Right kidney (tissue), 9 donors: ENCODE results near the gene TXN.

ENCODE experiments used
- DNase-seq: peaks from one replicate; pipeline ENCODE4 v3.0.0-alpha.2; 2016
- long read RNA-seq, 8 donors: transcript quantifications; one replicate each; lab custom pipeline, GENCODE V29; 2026

The TXN gene
- long read RNA-seq, donor 1, transcript TXN-203 (2 exons, 540 nt) = minor isoform, 5 of 575 reads
- long read RNA-seq, donor 1, transcript TXN-202 (5 exons, 869 nt) = major isoform, 519 of 575 reads
- long read RNA-seq, donor 1, partial matches to known transcripts = 36 of 575 reads
- long read RNA-seq, donor 1, other reads (novel, unspliced or antisense) = 15 of 575 reads
- long read RNA-seq, donor 2, transcript TXN-203 (2 exons, 540 nt) = minor isoform, 6 of 514 reads
- long read RNA-seq, donor 2, transcript TXN-202 (5 exons, 869 nt) = major isoform, 417 of 514 reads
- long read RNA-seq, donor 2, partial matches to known transcripts = 91 of 514 reads
- long read RNA-seq, donor 2, other reads (novel, unspliced or antisense) = 0 of 514 reads
- long read RNA-seq, donor 3, transcript TXN-202 (5 exons, 869 nt) = major isoform, 150 of 154 reads
- long read RNA-seq, donor 3, partial matches to known transcripts = 0 of 154 reads
- long read RNA-seq, donor 3, other reads (novel, unspliced or antisense) = 0 of 154 reads
- long read RNA-seq, donor 4, transcript TXN-203 (2 exons, 540 nt) = minor isoform, 5 of 299 reads
- long read RNA-seq, donor 4, transcript TXN-202 (5 exons, 869 nt) = major isoform, 275 of 299 reads
- long read RNA-seq, donor 4, partial matches to known transcripts = 19 of 299 reads
- long read RNA-seq, donor 4, other reads (novel, unspliced or antisense) = 0 of 299 reads
- long read RNA-seq, donor 5, transcript TXN-202 (5 exons, 869 nt) = major isoform, 275 of 298 reads
- long read RNA-seq, donor 5, partial matches to known transcripts = 8 of 298 reads
- long read RNA-seq, donor 5, other reads (novel, unspliced or antisense) = 11 of 298 reads
- long read RNA-seq, donor 6, transcript TXN-202 (5 exons, 869 nt) = major isoform, 274 of 314 reads
- long read RNA-seq, donor 6, partial matches to known transcripts = 36 of 314 reads
- long read RNA-seq, donor 6, other reads (novel, unspliced or antisense) = 0 of 314 reads
- long read RNA-seq, donor 7, transcript TXN-203 (2 exons, 540 nt) = minor isoform, 11 of 563 reads
- long read RNA-seq, donor 7, transcript TXN-202 (5 exons, 869 nt) = major isoform, 504 of 563 reads
- long read RNA-seq, donor 7, partial matches to known transcripts = 42 of 563 reads
- long read RNA-seq, donor 7, other reads (novel, unspliced or antisense) = 6 of 563 reads
- long read RNA-seq, donor 8, transcript TXN-202 (5 exons, 869 nt) = major isoform, 298 of 326 reads
- long read RNA-seq, donor 8, transcript TXN-203 (2 exons, 540 nt) = minor isoform, 5 of 326 reads
- long read RNA-seq, donor 8, partial matches to known transcripts = 18 of 326 reads
- long read RNA-seq, donor 8, other reads (novel, unspliced or antisense) = 5 of 326 reads

DNA sequence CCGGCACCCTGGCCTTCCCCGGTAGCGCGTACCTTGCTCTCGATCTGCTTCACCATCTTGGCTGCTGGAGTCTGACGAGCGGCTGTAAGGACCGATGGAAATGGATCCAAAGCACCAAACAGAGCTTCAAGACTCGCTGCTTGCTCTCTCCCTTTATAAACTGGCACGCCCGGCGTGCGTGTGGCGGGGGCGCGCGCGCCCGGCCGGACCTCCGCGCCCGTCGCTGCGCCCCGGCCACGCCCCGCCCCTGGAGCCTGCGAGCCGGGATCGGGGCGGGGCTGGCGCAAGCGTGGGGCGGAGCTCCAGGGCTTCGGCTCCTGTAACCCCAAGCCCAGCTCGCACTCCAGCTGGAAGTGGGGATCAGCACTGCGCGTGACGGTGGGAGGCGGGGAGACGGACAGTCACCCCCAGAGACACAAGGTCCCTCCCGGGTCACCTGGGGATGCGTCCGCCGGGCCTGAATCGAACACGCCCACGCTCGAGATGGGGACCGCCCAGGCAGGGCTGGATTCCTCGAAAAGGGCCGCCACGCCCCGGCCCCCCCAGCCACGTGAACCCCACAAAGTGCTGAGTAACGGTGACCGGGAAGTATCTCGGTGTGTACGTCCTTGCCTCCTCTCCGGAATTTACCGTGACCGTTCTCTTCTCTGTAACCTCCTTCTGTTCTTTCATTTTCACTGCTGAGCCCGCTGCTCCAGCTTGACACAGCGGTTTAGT is at the start of gene TXN:
TSS of gene TXN (minus strand) at position 128 of the 717 bp plus-strand sequence. CDS start at position 56, 72 bp downstream.
- peak; percentile 96 for DNase-seq

DNA sequence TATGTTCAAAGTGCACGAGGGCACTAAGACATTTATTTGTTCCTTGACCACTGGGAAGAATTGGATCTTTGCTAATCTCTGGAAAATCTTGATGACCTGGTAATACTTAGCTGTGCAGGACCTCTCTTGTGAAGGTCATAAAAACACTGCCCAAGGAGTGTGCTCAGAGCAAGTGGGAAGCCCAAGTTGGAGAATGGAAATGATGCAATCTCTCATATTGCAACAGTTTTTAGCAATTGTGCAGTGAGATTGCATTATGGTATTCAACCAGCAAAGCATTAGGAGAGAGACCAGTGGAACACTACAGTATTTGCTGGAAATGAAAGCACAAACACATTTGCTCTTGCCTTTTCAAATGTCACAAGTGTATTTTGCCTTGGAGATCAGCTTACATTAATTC is 46.8 kb upstream of the TXN start:
- no peak for DNase-seq

DNA sequence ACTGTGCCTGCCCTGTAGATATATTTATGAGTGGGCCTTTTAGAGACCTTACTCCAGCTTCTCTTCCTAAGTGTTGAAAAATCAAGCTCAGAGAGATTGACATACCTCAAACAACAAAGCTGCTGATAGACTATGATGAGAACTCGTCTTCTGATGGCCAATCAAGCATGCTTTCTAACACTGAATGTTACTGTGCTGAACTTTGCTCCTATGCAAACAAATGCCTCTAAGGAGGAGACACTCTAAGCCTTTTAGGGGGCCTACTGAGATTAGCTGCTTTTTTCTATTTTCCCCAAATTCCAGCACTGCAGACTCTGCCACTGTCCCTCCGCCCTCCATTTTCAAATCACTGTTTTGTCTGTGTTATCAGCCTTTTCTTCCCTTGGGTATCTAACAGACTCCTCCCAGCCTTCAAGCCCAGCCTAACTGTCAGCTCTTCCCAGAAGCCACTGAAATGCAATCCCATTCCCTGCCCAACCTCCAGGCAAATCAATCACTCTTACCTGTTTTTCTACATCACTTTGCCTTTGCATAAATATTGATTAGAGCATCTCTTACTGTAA is 41.8 kb upstream of the TXN start:
- no peak for DNase-seq

DNA sequence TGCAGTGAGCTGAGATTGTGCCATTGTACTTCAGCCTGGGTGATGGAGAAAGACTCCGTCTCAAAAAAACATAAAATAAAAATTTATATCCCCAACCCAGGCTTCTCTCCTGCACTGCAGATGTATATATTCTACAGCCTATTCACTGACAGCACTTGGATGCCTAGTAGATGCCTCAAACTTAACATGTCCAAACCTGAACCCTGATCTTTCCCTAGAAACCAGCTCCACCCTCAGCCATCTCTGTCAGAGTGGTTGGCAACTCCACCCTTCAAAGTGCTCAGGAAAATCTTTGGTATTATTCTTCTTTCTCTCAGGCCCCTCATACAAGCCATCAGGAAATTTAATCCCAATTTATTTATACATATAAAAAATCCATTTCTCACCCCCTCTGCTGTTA is 36.9 kb upstream of the TXN start:
- DNase-seq = no peak

DNA sequence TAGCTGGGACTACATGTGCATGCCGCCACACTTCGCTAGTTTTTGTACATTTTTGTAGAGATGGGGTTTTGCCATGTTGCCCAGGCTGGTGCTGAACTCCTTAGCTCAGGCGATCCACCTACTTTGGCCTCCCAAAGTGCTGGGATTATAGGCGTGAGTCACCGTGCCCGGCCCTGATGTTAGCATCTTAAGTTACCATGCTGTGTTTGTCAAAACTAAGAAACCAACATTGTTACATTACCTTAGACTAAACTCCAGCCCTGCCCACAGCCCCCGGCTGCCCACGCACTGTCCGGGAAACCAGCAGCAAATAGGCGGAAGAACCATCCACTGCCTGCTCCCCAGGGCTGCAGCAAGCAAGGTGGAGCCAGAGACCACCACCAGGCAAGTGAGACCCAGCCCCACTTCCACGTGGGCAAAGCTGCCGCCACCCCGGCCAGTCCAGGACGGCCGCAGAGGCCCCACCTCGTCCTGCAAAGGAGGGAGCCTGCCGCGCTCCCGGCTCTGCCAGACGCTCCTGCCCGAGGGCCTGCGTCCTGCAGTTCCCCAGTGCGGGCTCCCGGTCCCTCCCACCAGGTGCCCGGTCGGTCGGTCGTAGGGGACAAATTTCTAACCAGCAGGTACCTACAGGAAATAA is 35.7 kb upstream of the TXN start:
- no peak for DNase-seq

DNA sequence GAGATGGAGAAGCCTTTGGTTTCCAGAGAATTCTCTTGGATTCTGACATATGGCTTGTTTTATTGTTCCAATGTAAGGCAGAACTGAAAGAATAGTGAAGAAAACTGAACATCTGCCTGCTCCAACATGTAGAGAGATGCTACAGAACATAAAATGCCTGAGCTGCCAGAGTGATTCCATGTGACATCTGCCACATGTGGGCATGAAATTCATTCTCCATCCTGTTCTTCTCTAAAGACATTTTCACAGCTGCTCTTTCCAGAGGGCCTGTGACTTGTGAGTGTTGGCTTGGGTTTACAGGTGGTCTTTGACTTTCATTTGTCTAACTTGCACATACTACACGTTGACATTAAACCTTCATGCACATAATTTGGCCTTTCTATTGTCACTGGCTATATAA is 33.7 kb upstream of the TXN start:
- DNase-seq = no peak

DNA sequence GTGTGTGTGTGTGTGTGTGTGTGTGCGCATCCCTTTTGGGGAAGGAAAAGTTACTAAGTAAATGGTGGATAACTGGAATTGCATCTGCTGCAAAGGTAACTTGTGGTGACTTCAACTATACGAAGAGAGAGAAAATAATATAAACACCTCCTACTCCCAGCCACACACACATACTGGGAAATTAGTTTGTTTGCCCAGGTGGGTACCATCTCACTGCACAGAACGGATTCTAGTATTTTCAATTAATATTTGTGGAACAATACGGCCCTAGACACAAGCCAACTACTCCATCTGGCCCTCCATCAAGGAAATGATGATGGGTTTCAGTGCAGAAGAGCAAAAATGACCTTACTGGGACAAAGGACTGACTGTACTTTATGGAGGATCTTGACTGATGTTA is 32.2 kb upstream of the TXN start:
- no peak for DNase-seq

DNA sequence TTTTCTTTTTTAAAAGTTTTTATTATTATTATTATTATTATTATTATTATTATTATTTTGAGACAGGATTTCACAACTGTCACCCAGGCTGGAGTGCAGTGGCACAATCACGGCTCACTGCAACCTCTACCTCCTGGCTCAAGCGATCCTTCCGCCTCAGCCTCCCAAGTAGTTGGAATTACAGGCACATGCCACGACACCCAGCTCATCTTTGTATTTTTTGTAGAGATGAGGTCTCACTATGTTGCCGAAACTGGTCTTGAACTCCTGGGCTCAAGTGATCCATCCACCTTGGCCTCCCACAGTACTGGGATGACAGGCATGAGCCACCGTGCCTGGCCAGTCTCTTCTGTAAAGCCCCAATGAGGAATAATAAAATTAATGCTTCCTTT is 31.0 kb upstream of the TXN start:
- DNase-seq = no peak

DNA sequence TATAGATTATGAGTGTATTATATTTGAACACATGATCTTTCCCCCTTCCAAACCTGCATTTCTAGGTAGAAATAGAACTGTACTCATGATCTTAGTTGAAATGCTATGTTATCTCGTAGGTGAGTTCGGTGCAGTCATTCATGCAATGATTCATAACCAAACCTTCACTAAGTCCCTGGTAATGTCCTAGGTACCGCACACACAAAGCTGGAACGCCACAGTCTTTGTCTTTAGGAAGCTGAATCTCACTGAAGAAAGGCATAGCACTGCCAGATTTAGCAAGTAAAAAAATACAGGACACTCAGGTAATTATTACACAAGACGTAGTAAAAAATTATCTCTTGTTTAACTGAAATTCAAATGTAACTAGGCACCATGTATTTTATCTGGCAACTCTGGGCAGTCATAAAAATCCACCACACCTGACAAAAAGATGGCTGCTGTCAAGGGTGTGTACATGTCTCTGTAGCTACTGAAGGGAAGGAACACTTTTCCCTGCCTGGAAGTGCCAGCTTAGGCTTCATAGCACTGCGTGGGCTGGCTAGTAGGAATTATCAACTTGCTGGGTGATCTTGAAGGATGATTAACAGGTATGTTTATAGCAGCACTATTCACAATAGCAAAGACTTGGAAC is 28.0 kb upstream of the TXN start:
- DNase-seq = no peak

DNA sequence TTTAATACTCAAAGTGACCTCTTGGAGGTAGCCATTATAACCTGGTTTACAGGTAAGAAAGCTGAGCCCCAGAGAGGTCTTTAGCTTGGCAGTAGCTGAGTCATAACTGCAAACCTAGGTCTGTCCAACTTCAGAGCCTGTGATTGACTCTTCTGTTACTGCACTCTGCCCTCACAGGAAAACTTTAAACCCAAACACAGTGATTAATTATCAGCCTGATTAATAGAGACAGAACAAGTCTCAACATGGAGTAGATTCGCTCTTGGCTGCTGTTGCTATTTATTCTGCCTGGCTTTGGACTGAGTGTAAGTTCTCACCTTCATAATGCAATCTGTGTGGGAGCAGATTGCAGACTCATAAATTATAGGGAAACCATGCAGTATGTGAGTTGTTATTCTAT is 27.4 kb upstream of the TXN start:
- DNase-seq = no peak

DNA sequence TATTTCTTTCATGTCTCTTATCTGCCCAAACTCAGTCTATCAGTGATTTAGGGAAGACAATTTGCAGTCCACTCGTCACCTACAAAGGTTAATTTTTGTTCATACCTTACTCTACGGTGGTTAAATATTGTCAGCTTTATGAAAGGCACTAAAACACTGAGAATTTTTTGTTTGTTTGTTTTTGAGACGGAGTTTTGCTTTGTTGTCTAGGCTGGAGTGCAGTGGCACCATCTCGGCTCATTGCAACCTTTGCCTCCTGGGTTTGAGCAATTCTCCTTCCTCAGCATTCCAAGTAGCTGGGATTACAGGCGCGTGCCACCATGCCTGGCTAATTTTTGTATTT is 26.4 kb upstream of the TXN start:
- no peak for DNase-seq

DNA sequence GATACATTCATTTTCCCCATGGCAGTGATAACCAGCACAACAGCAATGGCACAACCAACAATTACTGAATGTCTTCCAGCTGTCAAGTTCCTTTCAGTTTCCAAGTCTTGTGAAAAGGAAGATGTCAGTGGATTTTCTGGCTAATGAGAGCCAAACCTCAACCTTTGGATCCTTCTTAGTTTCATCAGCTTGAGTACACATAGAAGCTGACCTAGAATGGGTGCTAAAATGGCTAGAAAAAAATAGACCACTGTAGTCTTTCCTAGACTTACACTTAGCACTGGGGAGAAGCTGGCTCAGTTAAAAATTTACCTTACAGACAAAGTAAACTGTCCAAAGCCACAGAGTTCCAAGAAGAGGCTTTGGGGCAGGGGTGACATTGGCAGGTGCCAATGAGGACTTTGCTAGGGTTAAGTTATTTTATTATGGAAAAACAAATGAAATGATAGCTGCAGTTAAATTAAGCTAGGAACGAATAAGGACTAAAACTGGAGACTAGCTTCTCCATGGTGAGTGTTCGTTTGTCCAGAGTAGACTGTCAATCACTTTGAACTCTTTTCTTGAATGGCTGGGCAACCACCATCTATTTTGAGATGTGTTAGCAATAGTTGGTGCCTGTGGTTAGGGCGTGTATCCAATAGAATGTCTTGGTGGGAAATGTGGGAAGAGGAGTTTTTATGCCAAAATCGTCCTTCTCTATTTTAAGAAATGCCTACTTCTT is 25.9 kb upstream of the TXN start:
- DNase-seq = no peak

DNA sequence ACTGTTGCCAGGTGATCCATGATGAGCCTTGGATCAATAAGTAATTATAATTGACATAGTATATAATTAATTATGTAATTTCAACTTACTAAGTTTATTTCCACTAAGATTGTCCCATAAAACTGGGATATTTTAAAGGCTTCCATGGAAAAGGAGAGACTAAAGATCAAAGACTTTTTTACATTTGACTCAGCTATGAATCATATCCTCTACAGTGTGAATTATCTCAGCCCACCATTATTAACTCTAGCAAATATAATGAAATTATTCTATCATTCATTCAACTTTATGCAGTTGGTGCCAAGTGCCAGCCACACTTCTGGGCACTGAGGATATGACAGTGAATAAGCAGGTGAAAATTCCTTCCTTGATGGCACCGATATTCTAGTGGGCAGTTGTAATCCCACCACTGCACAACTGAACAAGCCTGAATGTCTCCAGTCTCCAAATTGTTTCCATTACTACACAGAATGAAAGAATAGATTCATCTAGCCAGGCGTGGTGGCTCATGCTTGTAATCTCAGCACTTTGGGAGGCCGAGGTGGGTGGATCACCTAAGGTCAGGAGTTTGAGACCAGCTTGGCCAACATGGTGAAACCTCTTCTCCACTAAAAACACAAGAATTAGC is 21.9 kb upstream of the TXN start:
- DNase-seq = no peak

DNA sequence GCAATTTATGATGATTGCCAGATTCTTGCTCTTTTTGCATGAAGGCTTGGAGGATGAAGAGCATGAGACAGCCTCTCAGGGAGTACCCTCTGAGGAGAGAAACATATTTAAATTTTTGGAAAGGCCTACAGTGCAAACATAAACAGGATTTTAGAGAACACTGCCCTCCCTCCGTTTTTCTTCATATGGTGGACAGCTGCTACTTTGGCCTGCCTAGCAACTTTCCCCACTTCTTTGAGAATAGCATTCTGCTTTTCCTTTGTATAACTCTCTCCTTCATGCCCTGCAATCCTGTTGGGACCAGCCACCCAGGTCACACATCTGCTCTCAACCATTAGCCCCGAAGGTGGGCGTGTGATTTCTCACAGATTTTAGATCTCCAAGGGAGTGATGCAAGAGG is 20.5 kb upstream of the TXN start:
- no peak for DNase-seq

DNA sequence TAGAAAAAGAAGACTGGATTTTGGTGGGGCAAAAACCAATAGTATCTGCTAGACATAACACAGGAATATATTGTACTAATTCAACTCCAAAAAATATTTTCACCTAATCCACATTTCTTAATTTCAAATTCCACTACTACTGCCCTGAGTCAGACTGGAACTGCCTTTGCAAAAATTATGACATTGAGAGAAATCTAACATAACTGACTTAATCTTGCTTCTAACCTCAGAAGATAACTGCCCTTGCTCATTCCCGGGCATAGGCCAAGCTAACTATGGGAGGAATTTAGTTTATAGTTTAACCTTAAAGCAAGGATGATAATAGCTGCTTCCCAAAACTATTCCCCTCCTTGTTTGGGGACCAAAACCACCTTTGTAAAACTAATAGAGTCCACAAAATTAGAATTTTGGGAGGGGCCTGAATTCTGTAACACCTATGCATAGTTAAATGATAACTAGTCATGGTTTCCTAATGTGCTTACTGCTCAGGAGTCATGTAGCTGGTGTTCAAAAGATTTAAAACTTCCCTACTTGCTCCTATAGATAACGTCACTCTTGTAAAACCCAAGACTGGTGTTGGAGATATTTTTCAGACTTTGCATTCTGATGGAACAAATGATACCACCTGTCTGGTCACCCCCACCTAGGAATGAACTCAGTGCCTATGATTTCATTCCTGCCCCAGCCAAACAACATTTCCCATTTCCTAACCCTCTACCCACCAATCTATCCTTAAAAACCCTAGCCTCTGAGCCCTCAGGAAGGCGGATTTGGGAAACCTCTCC is 14.1 kb upstream of the TXN start:
- no peak for DNase-seq

DNA sequence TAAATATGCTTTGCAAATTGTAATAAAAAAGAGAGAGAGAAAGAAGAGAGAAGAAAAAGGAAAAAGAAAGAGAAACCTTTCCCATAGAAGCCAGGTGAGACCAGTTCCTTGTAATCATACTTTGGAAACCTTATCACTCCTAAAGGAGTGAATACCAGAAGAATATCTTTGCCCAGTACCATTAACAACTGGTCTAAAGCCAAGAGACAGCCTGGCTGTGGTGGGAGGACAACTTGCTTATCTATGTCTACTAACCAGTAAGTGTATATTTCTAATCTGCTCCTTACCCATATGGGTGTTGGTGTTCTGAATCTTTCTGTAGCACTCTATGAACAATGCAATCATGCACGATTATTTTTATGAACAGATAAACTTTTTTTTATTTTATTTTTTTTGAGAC is 10.5 kb upstream of the TXN start:
- DNase-seq = no peak

DNA sequence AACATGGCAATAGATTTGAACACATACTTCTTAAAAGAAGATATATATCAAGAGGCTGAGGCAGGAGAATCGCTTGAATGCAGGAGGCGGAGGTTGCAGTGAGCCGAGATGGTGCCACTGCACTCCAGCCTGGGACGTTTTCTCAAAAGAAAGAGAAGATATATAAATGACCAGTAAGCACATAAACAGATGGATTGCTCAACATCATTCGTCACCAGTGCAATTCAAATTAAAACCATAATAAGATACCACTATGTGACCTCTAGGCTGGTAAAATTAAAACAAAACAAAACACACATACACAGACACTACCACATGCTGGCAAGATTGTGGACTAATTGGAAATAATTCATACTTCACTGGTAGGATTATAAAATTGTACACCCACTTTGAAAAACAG is 5.3 kb upstream of the TXN start:
- DNase-seq = no peak

DNA sequence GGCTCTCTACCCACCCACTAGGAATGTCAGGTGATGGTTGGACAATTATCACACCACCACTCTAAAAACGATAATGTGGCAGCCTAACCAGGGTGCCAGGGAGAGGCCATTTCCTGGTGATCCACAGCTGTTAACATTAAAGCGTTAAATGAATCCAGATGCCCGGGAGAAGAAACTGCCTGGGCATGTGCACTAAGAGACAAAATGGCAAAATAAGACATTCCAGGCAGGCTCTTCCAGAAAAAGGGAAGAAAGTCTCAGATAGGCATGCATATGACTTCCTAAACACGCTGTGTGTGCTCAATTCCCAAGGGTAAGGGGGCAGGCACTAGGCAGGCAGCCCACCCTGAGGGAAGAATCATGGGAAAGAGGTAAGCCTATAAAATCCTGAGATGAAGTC is 4.6 kb upstream of the TXN start:
- no peak for DNase-seq

DNA sequence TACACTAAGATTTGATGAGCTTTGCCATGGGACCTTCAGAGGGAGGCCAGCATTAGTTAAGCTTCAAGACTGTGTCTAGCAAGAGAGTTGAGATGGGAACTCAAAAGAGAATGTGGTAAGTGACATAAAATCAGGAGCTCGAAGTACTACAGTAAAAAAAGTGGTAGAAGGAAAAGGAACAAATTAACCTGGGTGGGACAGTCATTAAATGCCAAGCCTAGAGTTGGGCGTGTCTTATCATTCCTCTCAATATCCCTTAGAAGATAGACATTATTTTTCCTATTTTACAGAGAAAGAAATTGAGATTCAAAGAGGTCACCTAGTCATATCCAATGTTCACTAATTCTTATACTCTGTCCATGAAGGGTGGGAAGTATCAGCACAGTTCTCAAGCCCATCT is 3.3 kb upstream of the TXN start:
- no peak for DNase-seq
